HCT116 (cell line): ENCODE results near the gene LHX3.

Experiments used
- CEBPB ChIP-seq: IDR thresholded peaks from 2 replicates; pipeline ENCODE4 v1.6.1; 2012; ENCODE audit warnings: low read depth
- CTCF ChIP-seq, 3 experiments: fragments of 200-600 bp in 1 of 3; sonication (generic) in 1 of 3; IDR thresholded peaks in 2 of 3; conservative IDR thresholded peaks in 1 of 3; 2 replicates each; pipeline ENCODE4 v1.5.1; 2012 to 2017; ENCODE audit warnings: low read depth in 2 of 3, low read length in 2 of 3, antibody characterized with exemption in 1 of 3, borderline replicate concordance in 1 of 3, control low read depth in 1 of 3, mild to moderate bottlenecking in 1 of 3, mixed read lengths in 1 of 3, mixed run types in 1 of 3, moderate library complexity in 1 of 3; ENCODE audit not compliant: insufficient read depth in 1 of 3
- EGR1 ChIP-seq: IDR thresholded peaks from 2 replicates; pipeline ENCODE4 v1.6.1; 2012; ENCODE audit warnings: low read depth
- EZH2 ChIP-seq: fragments of 200-600 bp; sonication (generic); IDR thresholded peaks from 2 replicates; pipeline ENCODE4 v1.6.1; 2017; ENCODE audit warnings: antibody characterized with exemption, mixed run types
- EZH2phosphoT487 ChIP-seq: fragments of 200-600 bp; IDR thresholded peaks from 2 replicates; pipeline ENCODE4 v1.6.1; 2018; ENCODE audit warnings: antibody characterized with exemption, borderline replicate concordance
- MAX ChIP-seq: IDR thresholded peaks from 2 replicates; pipeline ENCODE4 v1.6.1; 2012
- POLR2A ChIP-seq: IDR thresholded peaks from 2 replicates; pipeline ENCODE4 v1.7.0; 2011; ENCODE audit warnings: borderline replicate concordance; ENCODE audit not compliant: insufficient read depth, insufficient read length; ENCODE audit errors: extremely low read depth
- SP1 ChIP-seq: IDR thresholded peaks from 2 replicates; pipeline ENCODE4 v1.6.1; 2012; ENCODE audit warnings: low read depth
- ZFX ChIP-seq: fragments of 450-650 bp; IDR thresholded peaks from 2 replicates; pipeline ENCODE4 v1.6.1; 2017

GRCh38 chr9:136172412-136173079 lies 32.4 kb downstream of the LHX3 start:
- no peak for TF ChIP-seq EGR1
- no peak for TF ChIP-seq EZH2
- TF ChIP-seq EZH2phosphoT487 = no peak
- TF ChIP-seq ZFX = no peak
- no peak for TF ChIP-seq SP1
- TF ChIP-seq CTCF (IDR thresholded peaks at IDR 0.05 in 2 of 3, conservative IDR thresholded peaks at IDR 0.05 in 1 of 3; ENCODE audit: borderline replicate concordance in 1 of 3, insufficient read depth in 1 of 3, low read depth in 2 of 3, low read length in 2 of 3) = no peak
- no peak for TF ChIP-seq CEBPB
- TF ChIP-seq POLR2A = no peak
- no peak for TF ChIP-seq MAX
